HG02678 (cell line): ENCODE results near the gene KLHDC8A.
A peak's percentile ranks its signal among the peaks of the same experiment; 100 is the strongest.

Experiments
- ATAC-seq: cut with Tn5 transposase; IDR thresholded peaks from one replicate; pipeline ENCODE4 v1.9.1; 2021; ENCODE audit warnings: mild to moderate bottlenecking, moderate library complexity; ENCODE audit not compliant: unreplicated experiment

The KLHDC8A gene

DNA sequence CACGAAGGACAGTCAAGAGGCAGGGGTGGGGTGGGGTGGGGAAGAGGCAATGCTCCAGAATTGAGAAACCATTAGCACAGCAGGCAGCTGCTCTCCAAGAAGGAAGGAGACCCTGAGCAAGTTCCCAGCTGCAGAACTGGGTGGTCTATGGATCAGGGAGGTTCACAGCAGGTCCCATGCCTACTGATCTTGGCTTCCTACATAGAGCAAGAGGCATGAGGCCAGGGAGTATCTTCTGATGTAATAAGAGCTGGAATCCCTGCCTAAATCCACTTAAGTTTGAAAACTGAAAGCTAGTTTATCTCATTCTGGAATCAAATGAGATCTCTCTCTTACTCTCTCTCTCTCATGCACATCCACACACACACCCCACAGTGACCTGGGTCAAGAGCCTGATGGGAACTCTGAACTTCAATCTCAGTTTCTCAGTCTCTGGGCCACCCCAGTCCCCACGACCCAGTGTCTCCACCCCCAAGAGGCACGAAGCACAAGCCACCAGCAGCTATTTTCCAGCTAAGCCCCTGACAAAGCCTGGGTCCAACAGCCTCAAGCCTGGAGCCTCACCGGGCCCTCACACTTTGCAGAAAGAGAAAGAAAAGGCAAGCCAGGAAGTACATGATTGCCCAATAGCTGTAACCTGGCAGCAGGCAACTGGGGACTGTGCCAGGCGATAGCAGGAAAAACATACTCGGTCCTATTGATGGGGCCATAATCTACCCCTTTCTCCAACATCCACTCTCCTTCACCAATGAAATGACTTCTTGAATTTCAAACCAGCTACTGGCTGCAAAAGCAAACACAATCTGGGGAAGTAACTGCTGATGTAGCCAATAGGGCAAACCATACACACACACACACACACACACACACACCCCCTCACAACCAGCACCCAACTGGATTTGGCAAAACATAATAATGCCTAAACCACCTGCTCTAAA lies 37.4 kb downstream of the KLHDC8A start:
- ATAC-seq = no peak

GRCh38 chr1:205318231-205318991 lies 38.3 kb downstream of the KLHDC8A start:
- ATAC-seq = no peak

DNA sequence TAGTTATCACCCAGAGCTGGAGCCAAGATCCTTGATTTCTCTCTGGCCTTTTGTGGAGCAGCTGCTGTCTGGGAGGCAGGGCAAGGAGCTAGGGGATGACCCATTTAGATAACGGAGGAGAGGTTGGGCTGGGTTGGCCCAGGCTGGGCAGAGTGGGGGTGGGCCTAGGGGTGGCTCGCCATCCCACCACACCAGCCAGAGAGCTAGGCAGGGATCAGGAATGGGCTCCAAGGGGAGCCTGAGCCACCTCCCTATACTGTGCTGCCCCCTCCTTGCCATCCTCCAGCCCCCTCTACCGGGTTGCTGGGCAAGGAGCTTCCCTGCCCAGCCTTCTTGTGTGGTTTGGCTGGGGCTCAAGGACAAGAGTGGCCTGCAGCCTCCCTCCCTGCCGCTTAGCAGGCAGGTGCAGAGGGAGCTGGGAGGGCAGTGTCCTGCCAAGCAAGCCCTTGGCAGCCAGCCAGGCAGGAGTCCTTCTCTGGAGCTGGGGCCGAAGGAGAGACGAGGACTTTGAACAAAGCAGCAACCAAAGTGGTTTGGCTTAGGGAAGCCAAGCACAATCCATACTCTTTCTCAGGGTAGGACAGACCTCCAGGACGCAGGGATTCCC lies 39.3 kb downstream of the KLHDC8A start:
- no peak for ATAC-seq

DNA sequence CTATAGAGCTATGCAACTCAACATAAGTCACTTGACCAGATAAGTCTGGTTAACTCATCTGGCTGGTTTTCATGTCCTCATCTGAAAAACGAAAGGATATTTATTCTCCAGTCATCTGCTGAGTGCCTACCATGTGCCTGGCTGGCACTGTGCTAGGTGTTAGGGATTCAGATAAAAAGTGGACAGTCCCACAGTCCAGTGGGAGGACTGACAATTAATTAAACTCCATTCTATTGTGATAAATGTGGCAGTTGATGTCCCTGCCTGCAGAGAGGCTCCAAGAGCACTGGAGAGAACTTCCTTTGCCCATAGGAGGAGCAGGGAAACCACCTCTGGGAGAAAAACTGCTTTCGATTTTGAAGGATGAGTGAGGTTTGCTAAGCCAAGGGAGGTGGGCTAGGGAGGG lies 40.6 kb downstream of the KLHDC8A start:
- ATAC-seq = no peak

DNA sequence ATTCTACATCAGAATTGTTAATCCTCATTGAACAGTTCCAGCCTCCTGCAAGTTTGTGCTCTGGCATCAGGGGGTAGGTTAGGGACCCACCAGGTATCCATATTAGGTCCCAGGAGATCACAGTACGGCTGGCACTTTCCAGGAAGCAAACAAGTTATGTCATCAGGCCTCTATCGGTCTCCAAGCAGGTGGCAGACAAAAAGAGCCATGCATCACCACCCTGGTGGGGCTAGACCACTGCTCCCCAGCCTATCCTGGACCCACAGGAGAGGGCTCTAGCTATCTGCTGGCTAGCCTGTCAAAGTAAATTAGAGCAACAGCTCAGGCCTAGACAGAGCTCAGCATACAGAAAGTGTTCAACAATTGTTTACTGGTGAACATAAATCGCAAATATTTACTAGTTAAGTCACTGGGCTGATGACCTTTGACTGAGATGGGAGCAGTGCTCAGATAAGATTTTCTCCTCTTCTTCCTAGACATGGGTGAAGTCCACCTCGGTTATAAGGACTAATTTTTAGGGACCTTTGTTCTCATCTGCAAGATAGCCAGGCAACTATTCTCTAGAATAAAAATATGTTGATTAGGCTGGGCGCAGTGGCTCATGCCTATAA lies 41.6 kb downstream of the KLHDC8A start:
- no peak for ATAC-seq

- ATAC-seq = peak; percentile 54
These were observed 43.0 kb downstream of the KLHDC8A start for GRCh38 chr1:205313563-205314308.

GRCh38 chr1:205312866-205313562 lies 43.7 kb downstream of the KLHDC8A start:
- no peak for ATAC-seq

- ATAC-seq = no peak
These were observed 45.6 kb downstream of the KLHDC8A start for GRCh38 chr1:205310976-205311704.

- no peak for ATAC-seq
These were observed 47.0 kb downstream of the KLHDC8A start for GRCh38 chr1:205309741-205310140.

- no peak for ATAC-seq
These were observed 49.7 kb downstream of the KLHDC8A start for GRCh38 chr1:205306929-205307566.

DNA sequence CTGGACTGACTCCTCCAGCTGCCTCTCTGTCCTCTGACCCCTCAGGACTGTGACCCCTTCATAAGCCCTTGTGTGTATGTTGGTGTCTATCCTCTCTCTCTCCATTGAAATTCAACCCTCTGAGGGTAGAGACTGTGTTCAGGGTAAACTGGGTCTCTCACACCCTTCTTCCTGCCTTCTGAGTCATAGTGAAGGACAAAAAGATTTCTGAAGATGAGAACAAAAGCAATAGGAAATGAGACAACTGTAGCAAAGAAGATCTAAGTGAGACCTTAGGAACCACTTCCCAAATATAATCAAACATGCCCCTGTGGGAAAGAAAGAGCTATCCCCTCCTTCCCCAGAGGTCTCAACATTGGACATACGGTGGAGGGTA lies 52.0 kb downstream of the KLHDC8A start:
- no peak for ATAC-seq

- no peak for ATAC-seq
These were observed 52.6 kb downstream of the KLHDC8A start for GRCh38 chr1:205304046-205304694.

DNA sequence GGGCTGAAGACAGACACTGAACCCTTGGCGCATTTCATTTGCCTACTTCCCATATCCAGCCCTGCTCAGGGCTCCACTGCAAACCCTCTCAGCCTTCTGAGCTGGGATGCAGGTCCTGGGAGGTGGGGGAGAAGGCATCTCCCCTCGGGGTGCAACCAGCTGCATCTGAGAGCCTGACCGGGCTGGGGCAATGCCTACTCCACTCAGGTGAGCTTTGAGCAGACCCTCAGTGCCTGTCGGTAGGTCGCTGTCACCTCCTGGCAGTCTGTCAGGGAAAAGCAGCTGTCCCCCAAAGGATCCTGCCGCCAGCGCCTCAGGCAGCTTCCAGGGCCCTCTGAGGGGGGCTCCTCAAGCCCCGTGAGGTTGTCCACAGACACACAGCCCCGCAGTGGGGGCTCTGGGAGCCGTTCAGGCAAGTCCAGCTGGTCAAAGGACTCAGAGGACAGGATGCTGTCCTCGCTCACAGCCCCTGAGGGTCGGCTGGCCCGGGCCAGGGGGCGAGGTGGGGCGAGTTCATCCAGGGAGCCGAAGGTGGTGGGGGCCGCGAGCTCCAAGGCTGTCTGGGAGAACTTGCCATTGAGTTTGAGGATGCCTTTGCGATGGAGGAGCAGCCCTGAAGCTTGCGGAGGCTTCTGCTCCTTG lies 53.4 kb downstream of the KLHDC8A start:
- no peak for ATAC-seq

DNA sequence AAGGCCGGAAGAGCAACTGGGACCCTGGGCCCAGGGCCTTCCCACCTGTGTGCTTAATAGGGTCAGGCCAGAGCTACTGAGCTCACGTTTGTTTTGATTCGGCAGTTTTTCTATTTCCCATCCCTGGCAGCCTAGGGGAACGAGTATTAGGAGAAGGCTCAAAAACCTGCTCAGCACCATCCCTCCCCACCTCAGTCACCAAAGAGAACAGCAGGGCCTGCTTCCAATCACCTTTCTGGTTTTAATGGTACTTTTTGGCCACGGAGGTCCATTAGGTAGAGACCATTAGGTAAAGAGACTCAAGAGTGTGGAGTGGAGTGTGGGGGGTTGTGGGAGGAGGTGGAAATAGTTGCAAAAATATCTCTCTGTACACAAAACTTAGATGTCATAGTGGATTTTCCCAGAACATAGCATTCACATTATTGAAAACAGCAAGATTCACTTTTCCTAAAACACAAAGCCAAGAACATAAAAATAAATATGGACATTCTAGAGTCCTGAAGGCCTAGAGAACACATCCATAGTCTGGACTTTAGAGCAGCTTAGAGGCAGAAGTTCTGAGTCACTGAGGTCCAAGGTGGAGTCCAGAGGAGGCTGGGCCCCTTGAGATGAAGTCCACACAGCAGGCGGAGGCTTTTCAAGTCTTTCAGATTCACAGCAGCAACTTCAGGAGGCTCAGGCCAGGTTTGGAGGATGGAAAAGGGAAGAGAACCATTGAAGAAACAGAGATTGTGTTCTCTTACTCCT lies 54.7 kb downstream of the KLHDC8A start:
- ATAC-seq = no peak

GRCh38 chr1:205301205-205301821 lies 55.4 kb downstream of the KLHDC8A start:
- ATAC-seq = no peak

DNA sequence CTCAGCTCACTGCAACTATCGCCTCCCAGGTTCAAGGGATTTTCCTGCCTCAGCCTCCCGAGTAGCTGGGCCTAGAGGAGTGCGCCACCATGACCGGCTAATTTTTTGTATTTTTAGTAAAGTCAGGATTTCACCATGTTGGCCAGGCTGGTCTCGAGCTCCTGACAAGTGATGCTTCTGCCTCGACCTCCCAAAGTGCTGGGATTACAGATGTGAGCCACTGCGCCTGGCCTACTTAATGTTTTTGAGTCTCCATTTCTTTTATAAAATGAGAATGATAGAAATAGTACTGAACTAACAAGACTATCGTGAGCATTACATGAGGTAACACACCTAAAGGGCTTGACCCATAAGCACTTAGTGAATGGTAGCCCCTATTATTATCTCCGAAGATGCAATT lies 56.6 kb downstream of the KLHDC8A start:
- ATAC-seq = no peak
